Muscle of arm (tissue), 12 donors: ENCODE results near the gene DHRS7. TPM values are rescaled to one million over a fixed set of nuclear protein-coding genes. Genes with fewer than 3 reads are reported as not detected.

Experiments
- DNase-seq: peaks from one replicate; pipeline ENCODE4 v3.0.0-alpha.2; 2013
- polyA plus RNA-seq, 12 donors: library from polyadenylated mRNA; unstranded; fragments of 120-200 nt; gene quantifications; one replicate each; pipeline ENCODE4 v1.2.1, GENCODE V29; 2013; ENCODE audit not compliant: insufficient read length in 12 of 12

The DHRS7 gene
- polyA plus RNA-seq, 12 donors: 33.4 to 140 (median 79.7) TPM; not detected in 1

DNA sequence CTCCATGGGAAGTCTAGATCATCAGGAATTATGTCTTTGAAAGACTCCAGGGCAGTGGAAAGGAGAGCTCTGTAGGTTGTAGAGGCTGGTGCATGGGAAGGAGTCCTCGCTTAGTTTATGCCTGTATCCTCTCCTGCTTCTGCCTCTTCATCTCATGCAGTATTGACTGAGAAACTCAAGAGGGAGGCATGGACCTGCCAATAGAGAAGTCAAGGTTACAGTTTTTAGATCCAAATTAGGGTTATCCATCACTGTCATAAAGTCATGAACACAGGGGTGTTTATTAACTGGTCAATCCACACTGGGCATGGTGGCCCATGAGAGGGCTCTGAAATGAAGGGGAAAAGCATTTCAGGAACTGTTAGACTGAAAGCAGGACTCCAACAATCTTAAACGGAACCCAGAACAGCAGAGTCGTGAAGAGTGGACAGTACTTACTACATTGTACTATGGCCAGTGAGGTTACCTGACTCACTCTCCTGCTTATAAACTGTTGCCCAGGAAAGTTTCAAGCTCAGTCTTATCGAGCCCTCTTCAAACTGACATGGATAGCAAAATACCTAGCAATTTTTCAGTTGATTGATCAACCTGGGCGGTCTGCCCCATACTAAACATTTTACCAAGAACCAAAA, 30.1 kb upstream of the DHRS7 start:
- DNase-seq: no peak

DNA sequence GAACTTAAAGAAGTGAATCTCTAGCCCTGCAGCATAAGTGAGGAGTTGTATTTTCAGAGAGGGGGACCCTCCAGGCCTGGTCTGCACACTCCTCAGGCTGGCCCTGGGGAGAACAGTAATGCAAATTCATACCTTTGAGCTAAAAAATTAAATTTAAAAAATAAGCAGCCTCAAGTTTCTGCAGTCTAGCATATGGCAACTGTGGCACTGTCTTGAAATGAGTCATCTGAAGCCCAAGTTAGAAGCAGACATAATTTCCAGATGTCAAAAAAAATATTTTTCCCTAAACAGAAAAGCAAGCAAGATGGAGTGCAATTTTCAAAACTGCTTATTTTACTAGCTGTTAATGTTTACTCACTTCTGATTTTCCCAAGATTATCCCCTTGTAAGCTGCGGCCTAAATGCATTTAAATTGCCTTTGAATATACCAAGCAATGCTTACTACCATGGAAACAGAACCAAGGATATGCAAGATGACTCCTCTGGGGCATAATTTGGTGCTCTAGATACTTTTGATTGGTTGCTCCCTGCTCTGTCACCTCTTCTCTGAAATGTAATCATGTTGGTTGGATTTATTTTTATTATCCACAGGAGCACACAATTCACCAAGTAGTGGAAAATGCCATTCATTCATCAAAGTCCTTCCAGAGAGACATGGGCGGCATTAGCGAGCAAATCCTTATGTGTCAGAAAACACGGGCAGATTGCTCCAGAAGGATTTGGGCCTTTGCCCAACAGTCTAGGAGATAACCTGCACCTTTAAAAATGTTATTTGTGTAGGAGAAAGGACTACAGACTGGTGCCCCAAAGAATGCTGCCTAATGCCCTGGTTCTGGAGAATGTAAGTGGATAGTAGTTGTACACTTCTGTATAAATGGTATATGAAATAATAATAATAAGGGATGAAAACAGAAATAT, 25.0 kb upstream of the DHRS7 start:
- no peak for DNase-seq

- DNase-seq: no peak
Measured at GRCh38 chr14:60188696-60189095, 23.5 kb upstream of the DHRS7 start.

DNA sequence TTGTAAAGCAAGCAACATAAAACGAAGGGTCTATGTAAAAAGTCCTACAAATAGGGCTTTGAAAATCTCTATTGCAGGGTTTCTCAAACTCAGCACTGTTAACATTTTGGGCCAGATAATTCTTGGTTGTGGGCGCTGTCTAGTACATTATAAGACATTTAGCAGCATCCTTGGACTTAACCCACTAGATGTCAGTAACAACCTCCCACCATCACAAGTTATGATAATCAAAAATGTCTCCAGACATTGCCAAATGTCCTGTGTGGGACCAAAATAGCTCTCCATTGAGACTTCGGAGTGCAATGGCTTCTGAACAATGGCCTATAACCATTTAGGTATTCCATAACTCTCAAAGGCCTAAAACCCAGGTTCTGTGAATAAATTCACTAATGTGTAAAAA, 22.9 kb upstream of the DHRS7 start:
- no peak for DNase-seq

GRCh38 chr14:60184905-60185555, 19.8 kb upstream of the DHRS7 start:
- DNase-seq: no peak

DNA sequence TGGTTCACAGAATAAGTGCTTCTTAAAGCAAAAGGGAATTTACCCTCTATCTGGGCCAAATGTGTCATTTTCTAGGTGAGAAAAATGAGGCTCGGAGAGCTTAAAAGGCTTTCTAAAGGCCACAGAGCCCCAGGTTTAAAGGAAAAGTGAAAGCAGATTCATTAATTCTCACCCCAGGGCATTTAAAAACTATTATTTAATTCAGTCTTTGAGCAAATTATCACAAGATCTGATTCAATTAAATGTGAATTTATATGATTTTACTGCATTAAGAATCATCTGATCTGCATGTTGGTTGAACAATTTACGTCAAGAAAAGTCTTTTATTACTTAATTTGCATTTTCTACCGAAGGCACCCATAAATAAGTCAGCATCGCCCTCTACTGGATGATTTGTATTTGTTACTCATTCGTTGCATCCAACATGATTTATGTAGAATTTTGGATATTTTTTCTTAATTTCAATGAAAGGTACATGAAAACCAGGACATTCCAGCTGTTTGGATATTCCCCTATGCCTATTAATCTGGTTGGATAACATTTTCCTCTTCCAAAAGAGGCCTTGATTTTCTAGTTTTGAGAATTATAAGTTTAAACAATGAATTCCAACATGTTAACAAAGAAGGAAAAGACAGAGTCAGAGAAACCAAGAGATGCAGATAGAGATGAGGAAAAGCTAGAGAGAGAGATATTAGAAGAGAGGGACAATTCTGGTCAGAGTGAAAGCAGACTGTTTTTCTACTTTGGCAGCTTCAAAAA, 19.1 kb upstream of the DHRS7 start:
- peak; percentile 79 for DNase-seq

- no peak for DNase-seq
Measured at GRCh38 chr14:60183741-60184140, 18.5 kb upstream of the DHRS7 start.

GRCh38 chr14:60183138-60183537, 17.9 kb upstream of the DHRS7 start:
- DNase-seq: no peak

- DNase-seq: no peak
Measured at GRCh38 chr14:60179431-60179869, 14.3 kb upstream of the DHRS7 start.

DNA sequence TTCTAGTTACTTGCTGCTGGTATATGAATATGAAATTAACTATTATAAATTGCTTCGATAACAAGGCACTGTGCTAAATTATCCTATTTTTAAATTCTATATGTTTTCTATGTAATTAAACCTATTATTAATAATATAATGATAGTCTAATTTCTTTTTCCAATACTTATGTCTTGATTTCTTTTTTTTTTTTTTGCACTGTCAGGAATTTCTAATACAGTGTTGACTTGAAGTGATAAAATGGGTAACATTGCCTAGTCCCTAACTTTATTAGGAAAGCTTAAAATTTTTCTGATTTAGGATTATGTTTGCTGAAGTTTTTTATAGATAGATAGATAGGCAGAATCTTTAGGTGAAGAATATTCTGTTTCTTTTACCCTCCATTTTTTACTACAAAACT, 13.6 kb upstream of the DHRS7 start:
- no peak for DNase-seq

GRCh38 chr14:60178164-60178563, 13.0 kb upstream of the DHRS7 start:
- no peak for DNase-seq

- no peak for DNase-seq
Measured at GRCh38 chr14:60175255-60175902, 10.2 kb upstream of the DHRS7 start.

DNA sequence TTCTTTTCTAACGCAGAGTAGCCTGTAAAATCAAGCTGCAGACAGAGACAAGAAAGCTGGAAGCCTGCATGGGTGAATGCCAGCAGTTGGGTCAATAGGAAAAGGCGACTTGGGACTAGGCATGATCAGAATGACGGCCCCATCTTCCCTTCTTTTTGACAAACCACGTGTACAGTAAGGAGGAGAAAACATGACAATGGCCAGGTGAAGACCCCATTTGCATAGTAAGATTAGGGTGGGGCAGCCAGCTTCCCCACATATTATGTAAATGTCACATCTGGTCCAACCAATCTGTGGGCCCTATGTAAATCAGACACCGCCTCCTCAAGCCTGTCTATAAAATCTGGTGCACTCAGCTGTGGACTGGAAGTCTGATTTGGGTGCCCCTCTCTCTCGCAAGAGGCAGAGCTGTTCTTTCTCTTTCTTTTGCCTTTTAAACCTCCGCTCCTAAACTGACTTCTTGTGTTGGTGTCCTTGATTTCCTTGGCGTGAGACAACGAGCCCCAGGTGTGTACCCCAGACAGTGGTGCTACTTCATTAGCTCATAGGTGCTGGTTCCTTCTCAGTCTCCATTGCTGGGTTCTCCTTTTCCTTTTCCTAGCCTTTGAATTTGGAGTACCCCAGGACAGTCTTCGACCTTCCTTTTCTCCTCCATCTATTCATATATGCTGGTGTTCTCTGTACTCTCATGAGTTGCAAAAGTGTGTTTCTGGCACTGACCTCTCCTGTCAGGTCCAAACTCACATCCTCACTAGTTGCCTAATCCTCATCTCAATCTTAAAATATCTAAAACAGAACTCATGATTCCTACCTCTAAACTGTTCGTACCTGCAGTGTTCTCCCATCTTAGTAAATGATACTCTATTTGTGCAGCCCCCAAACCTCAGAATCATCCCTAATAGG, 9.4 kb upstream of the DHRS7 start:
- DNase-seq: no peak

GRCh38 chr14:60171690-60172089, 6.5 kb upstream of the DHRS7 start:
- no peak for DNase-seq

- DNase-seq: no peak
Measured at GRCh38 chr14:60170948-60171347, 5.8 kb upstream of the DHRS7 start.

DNA sequence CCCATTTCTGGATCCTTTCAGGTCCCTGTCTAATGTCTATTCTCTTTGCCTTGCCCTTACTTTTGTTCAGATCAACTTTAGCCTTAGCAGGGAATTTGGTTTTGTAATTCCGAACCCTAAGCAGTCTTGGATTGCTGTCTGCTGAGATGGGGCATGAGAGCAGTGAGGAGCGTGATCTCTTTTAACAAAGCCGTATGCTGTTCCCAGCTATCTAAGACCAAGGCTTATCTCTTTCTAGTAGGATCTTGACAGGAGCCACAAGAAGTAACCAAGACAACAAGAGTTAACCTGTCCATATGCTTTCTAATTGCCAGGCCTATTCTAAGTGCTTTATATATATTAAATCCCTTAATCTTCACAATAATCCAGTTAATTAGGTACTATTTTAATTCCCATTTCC, 4.5 kb upstream of the DHRS7 start:
- no peak for DNase-seq

DNA sequence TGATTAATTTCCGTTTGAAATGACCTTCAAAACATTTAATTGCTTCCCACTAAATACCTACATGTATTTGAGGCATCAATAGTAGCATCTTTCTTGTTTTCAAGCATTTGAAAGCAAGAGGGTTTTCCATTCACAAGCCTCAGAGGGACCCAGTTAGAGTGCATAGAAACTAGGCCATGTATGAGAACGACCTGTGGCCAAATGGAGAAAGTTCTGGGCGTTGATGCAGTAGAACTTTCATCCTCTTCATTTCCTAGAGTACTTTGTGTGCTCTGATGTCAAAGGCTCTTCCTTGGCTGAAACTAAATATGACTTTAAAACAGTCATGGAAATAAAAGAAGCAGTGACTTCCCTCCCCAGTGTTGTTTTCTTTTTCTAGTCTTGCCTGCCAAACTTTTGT, 944 bp upstream of the DHRS7 start:
- DNase-seq: no peak

GRCh38 chr14:60165547-60165876, 314 bp upstream of the DHRS7 start:
- DNase-seq: no peak

DNA sequence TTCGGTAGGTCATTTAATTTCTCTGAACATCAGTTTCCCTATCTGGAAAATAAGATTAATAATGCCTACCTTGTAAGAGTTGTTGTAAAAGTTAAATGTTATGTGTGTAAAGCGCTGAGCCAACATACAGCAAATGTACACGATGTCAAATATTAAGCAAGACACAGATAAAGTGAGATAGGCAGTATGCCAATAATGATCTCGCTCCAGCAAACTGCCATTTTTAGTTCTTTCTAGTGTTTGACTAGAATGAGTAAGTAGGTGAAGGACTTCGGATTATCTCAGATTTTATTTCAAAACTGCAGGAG, 840 bp downstream of the DHRS7 start:
- DNase-seq: no peak

DNA sequence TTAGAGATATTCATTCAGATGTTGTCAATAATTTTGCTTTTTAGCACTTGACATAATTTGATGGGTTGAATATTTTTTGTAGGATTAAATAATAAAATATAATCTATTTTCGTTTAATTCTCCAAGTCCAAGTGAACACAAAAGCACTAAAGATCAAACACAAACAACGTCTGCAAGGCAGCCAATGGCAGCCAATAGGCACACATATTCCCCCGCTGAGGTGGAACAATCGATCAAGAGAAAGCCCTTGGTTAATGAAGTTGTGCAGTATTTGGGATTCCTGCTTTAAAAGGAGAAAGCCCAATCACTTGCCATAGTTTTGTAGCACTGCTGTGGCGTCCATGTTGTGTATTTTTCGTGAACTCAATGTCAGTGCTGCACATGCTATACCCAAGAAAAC, 1.5 kb downstream of the DHRS7 start:
- DNase-seq: no peak
